Suprapubic skin (tissue), 4 donors: Measurements from ENCODE around the gene HPCAL1. TPM values are rescaled to one million over a fixed set of nuclear protein-coding genes. Genes with fewer than 3 reads are reported as not detected.

ENCODE experiments used
- DNase-seq, 2 donors: peaks; one replicate each; pipeline ENCODE4 v3.0.0-alpha.2; 2019; ENCODE audit warnings: low spot score in 2 of 2
- H3K27ac ChIP-seq: fragments of 200-600 bp; sonication (generic); one replicate; pipeline ENCODE4 v1.5.1; 2019
- H3K27me3 ChIP-seq: fragments of 200-600 bp; sonication (generic); one replicate; pipeline ENCODE4 v1.5.1; 2019
- H3K36me3 ChIP-seq: fragments of 200-600 bp; sonication (generic); one replicate; pipeline ENCODE4 v1.5.1; 2019
- H3K4me1 ChIP-seq: fragments of 200-600 bp; sonication (generic); one replicate; pipeline ENCODE4 v1.5.1; 2019
- H3K4me3 ChIP-seq: fragments of 200-600 bp; sonication (generic); one replicate; pipeline ENCODE4 v1.5.1; 2019; ENCODE audit warnings: mild to moderate bottlenecking
- H3K9me3 ChIP-seq: fragments of 200-600 bp; sonication (generic); one replicate; pipeline ENCODE4 v1.5.1; 2019
- EP300 ChIP-seq: sonication (generic); formaldehyde crosslinking; IDR thresholded peaks from one replicate; pipeline ENCODE4 v1.6.1; 2017; ENCODE audit warnings: antibody characterized with exemption
- POLR2A ChIP-seq, 2 donors: fragments of 450-650 bp; IDR thresholded peaks; one replicate each; pipeline ENCODE4 v1.6.1; 2017; ENCODE audit warnings: antibody characterized with exemption in 2 of 2, mild to moderate bottlenecking in 2 of 2, moderate library complexity in 2 of 2
- POLR2AphosphoS5 ChIP-seq, 3 donors: sonication (generic); formaldehyde crosslinking; IDR thresholded peaks; one replicate each; pipeline ENCODE4 v1.6.1; 2017; ENCODE audit warnings: antibody characterized with exemption in 3 of 3
- WGBS: methylation state at CpG from one replicate; pipeline ENCODE4 v1.1.5; 2018; 5-methylcytosine and 5-hydroxymethylcytosine counted together
- total RNA-seq, 4 donors: library from RNA; depleted of rRNA; stranded (reverse); fragments of >200 nt; gene quantifications; one replicate each; pipeline ENCODE4 v1.1.0, GENCODE V29; 2016
- TF ChIP-seq, protein P1 (sequence below), 2 donors: fragments of 200-600 bp in 1 of 2; fragments of 450-650 bp in 1 of 2; sonication (generic) in 1 of 2; IDR thresholded peaks; one replicate each; pipeline ENCODE4 v1.5.1; 2016 to 2019; ENCODE audit warnings: antibody characterized with exemption in 2 of 2, mild to moderate bottlenecking in 1 of 2, moderate library complexity in 1 of 2

HPCAL1 gene
- total RNA-seq, 4 donors from 2014 or later = 27.7 to 40.7 (median 35.3) TPM

DNA sequence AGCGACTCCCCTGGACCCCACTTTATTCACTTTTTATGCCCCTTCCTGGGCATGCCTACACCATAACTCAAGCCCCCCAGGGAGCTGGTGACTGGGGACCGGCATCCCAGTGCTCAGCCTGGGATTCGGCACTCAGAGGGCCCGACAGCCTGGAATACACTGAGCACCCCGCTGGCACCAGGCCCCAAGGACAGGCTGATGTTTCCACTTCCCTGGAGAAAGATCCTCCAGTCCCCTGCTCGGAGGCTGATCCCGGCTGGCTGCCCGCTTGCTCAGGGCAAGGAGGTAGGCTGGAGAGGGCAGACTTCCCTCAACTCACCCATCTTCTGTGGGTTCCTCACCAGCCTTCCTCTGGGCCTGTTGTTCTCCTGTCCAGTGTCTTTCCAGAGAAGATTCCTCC, 108.9 kb downstream of the HPCAL1 start:
- H3K9me3 ChIP-seq = no peaks in the 10 kb centered on the region
- H3K27ac ChIP-seq = no peak overlapping the region
- peaks cover 31% of the 10 kb centered on the region for H3K4me1 ChIP-seq
- WGBS = 91% methylated on average over 6 of the region's 8 CpGs
- H3K4me3 ChIP-seq = no peak overlapping the region
- H3K36me3 ChIP-seq = no peaks in the 10 kb centered on the region
- TF ChIP-seq, protein P1, sequence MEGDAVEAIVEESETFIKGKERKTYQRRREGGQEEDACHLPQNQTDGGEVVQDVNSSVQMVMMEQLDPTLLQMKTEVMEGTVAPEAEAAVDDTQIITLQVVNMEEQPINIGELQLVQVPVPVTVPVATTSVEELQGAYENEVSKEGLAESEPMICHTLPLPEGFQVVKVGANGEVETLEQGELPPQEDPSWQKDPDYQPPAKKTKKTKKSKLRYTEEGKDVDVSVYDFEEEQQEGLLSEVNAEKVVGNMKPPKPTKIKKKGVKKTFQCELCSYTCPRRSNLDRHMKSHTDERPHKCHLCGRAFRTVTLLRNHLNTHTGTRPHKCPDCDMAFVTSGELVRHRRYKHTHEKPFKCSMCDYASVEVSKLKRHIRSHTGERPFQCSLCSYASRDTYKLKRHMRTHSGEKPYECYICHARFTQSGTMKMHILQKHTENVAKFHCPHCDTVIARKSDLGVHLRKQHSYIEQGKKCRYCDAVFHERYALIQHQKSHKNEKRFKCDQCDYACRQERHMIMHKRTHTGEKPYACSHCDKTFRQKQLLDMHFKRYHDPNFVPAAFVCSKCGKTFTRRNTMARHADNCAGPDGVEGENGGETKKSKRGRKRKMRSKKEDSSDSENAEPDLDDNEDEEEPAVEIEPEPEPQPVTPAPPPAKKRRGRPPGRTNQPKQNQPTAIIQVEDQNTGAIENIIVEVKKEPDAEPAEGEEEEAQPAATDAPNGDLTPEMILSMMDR (IDR thresholded peaks at IDR 0.05) = no peak
- TF ChIP-seq EP300 (no peak), POLR2A (IDR thresholded peaks at IDR 0.05) (no peak), POLR2AphosphoS5 (IDR thresholded peaks at IDR 0.05) (no peak)
- no peak for DNase-seq
- H3K27me3 ChIP-seq = no peaks in the 10 kb centered on the region

DNA sequence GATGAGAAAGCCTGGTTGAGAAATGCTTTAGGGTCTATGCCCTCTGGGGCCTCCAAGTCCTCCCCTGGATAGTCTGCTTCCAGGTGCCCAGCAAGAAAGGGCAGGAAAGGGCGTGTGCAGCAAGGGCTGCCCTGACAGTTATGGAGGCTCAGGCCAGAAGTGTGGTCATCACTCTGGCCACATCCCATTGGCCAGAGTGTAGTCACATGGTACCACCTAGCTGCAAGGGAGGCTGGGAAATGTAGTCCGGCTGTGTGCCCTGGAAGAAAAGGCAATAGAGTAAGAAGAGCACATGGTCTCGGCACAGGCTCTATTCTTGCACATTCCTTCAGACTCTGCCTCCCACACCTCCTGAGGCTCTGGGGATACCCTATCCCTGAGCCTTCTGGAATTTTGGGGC, 109.7 kb downstream of the HPCAL1 start:
- no peak overlapping the region for H3K4me3 ChIP-seq
- H3K9me3 ChIP-seq = no peaks in the 10 kb centered on the region
- no peak overlapping the region for H3K27ac ChIP-seq
- 79% methylated on average over 3 of the region's 3 CpGs for WGBS
- H3K4me1 ChIP-seq = peaks cover 23% of the 10 kb centered on the region
- no peaks in the 10 kb centered on the region for H3K27me3 ChIP-seq
- no peak for DNase-seq
- no peaks in the 10 kb centered on the region for H3K36me3 ChIP-seq
- TF ChIP-seq, protein P1 (IDR thresholded peaks at IDR 0.05) = no peak
- TF ChIP-seq EP300 = no peak
- no peak for TF ChIP-seq POLR2AphosphoS5 (IDR thresholded peaks at IDR 0.05)
- TF ChIP-seq POLR2A (IDR thresholded peaks at IDR 0.05) = no peak

DNA sequence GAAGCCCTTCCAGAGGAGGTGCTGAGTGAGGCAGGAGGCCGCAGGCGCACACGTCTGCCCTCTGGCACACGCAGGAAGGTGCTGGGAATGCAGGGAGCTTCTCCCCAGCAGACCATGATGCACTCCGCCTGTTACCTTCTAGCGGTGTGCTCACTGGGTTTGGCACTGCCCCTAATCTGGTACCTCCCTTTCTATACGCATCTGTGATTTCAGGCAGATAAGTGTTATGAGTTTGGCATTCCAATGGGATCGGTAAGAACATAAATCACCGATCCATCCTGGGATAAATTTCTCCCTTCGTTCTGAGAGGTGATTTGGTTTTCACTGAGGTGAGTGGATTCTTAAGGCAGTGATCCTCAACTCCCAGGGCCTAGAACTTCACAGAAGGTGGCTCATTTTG, 110.8 kb downstream of the HPCAL1 start:
- WGBS = 70% methylated on average over 6 of the region's 10 CpGs
- H3K9me3 ChIP-seq = no peaks in the 10 kb centered on the region
- no peaks in the 10 kb centered on the region for H3K36me3 ChIP-seq
- no peak for TF ChIP-seq POLR2A (IDR thresholded peaks at IDR 0.05)
- no peak for TF ChIP-seq POLR2AphosphoS5 (IDR thresholded peaks at IDR 0.05)
- TF ChIP-seq, protein P1 (IDR thresholded peaks at IDR 0.05) = no peak
- TF ChIP-seq EP300 = no peak
- no peak overlapping the region for H3K4me3 ChIP-seq
- H3K27me3 ChIP-seq = no peaks in the 10 kb centered on the region
- no peak for DNase-seq
- peaks cover 11% of the 10 kb centered on the region for H3K4me1 ChIP-seq
- H3K27ac ChIP-seq = no peak overlapping the region

- 74% methylated on average over 6 of the region's 7 CpGs for WGBS
- H3K27me3 ChIP-seq = no peaks in the 10 kb centered on the region
- H3K27ac ChIP-seq = no peak overlapping the region
- no peaks in the 10 kb centered on the region for H3K36me3 ChIP-seq
- DNase-seq = no peak
- no peak overlapping the region for H3K4me3 ChIP-seq
- H3K9me3 ChIP-seq = no peaks in the 10 kb centered on the region
- TF ChIP-seq POLR2A (IDR thresholded peaks at IDR 0.05) (no peak), POLR2AphosphoS5 (IDR thresholded peaks at IDR 0.05) (no peak), EP300 (no peak)
- TF ChIP-seq, protein P1 (IDR thresholded peaks at IDR 0.05) = no peak
- H3K4me1 ChIP-seq = peaks cover 6% of the 10 kb centered on the region
Observed at GRCh38 chr2:10413991-10414451, 111.3 kb downstream of the HPCAL1 start.

DNA sequence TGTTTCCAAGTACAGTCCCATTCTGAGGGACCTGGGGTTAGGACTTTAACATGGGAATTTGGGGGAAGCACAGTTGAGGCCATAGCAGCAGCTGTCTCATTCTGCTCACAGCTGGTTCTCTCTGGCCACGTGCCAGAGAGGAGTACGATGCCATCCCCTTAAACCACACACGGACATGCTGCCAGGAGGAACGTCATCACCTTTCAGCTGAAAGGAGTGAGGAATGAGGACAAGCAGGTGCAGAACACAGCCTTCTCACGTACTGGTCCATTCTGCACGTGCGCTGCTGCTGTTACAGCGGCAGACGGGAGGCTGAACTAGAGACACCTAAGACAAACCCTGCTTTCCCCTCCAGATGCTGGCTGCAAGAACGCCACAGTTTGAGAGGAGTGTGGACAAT, 111.9 kb downstream of the HPCAL1 start:
- no peaks in the 10 kb centered on the region for H3K36me3 ChIP-seq
- peaks cover under 1% of the 10 kb centered on the region for H3K4me1 ChIP-seq
- WGBS = 47% methylated on average over 10 of the region's 10 CpGs
- no peak for DNase-seq
- no peak overlapping the region for H3K4me3 ChIP-seq
- no peak overlapping the region for H3K27ac ChIP-seq
- no peaks in the 10 kb centered on the region for H3K27me3 ChIP-seq
- H3K9me3 ChIP-seq = no peaks in the 10 kb centered on the region
- TF ChIP-seq EP300 (no peak), POLR2A (IDR thresholded peaks at IDR 0.05) (no peak), POLR2AphosphoS5 (IDR thresholded peaks at IDR 0.05) (no peak)
- TF ChIP-seq, protein P1 (IDR thresholded peaks at IDR 0.05) = no peak
